GM21423 (cell line): ENCODE results near the gene HMSD.

Source experiments
- ATAC-seq: cut with Tn5 transposase; IDR thresholded peaks from one replicate; pipeline ENCODE4 v1.9.1; 2021; ENCODE audit warnings: mild to moderate bottlenecking, moderate library complexity; ENCODE audit not compliant: unreplicated experiment

HMSD gene

GRCh38 chr18:63953811-63954210 is 4.7 kb downstream of the HMSD start:
- ATAC-seq, result no peak

GRCh38 chr18:63956755-63957154 is 7.7 kb downstream of the HMSD start:
- ATAC-seq, result no peak

GRCh38 chr18:63960891-63961290 is 11.8 kb downstream of the HMSD start:
- ATAC-seq, result no peak

- no peak for ATAC-seq
Measured at GRCh38 chr18:63961435-63961980, 12.4 kb downstream of the HMSD start.

- no peak for ATAC-seq
Measured at GRCh38 chr18:63962137-63962536, 13.0 kb downstream of the HMSD start.

- peak; percentile 77 for ATAC-seq
Measured at GRCh38 chr18:63963615-63964256, 14.6 kb downstream of the HMSD start.

GRCh38 chr18:63964908-63965307 is 15.8 kb downstream of the HMSD start:
- no peak for ATAC-seq

GRCh38 chr18:63965716-63966330 is 16.7 kb downstream of the HMSD start:
- no peak for ATAC-seq

- ATAC-seq, result peak; percentile 90
Measured at GRCh38 chr18:63969942-63970808, 21.1 kb downstream of the HMSD start, which contains the start of gene SERPINB8. SERPINB8 (plus strand) TSS chr18:63970081; CDS start chr18:63978309, 8,228 bp downstream.

- peak; percentile 3 for ATAC-seq
Measured at GRCh38 chr18:63970809-63971205, 21.7 kb downstream of the HMSD start.

GRCh38 chr18:63971320-63972001 is 22.4 kb downstream of the HMSD start:
- no peak for ATAC-seq

GRCh38 chr18:63972002-63972376 is 22.9 kb downstream of the HMSD start:
- no peak for ATAC-seq

- no peak for ATAC-seq
Measured at GRCh38 chr18:63974991-63975390, 25.9 kb downstream of the HMSD start.

GRCh38 chr18:63975628-63976027 is 26.5 kb downstream of the HMSD start:
- ATAC-seq, result peak; percentile 34

- no peak for ATAC-seq
Measured at GRCh38 chr18:63977040-63977439, 27.9 kb downstream of the HMSD start.

GRCh38 chr18:63979409-63979920 is 30.4 kb downstream of the HMSD start:
- ATAC-seq, result no peak

- ATAC-seq, result no peak
Measured at GRCh38 chr18:63980027-63980426, 30.9 kb downstream of the HMSD start.

- ATAC-seq, result no peak
Measured at GRCh38 chr18:63980896-63981460, 31.9 kb downstream of the HMSD start.

GRCh38 chr18:63981719-63982118 is 32.6 kb downstream of the HMSD start:
- no peak for ATAC-seq

GRCh38 chr18:63982361-63982760 is 33.3 kb downstream of the HMSD start:
- no peak for ATAC-seq
